K562 (cell line): ENCODE results near the gene PPTC7. TPM values are rescaled to one million over a fixed set of nuclear protein-coding genes. Genes with fewer than 3 reads are reported as not detected.

ENCODE experiments used
- CCAR2 ChIP-seq: fragments of 200-400 bp; formaldehyde crosslinking; IDR thresholded peaks from 2 replicates; pipeline ENCODE4 v1.6.1; 2017; ENCODE audit warnings: mild to moderate bottlenecking, low read depth, low read length
- CTCF ChIP-seq, 3 experiments: IDR thresholded peaks in 2 of 3; conservative IDR thresholded peaks in 1 of 3; 2 replicates each; pipeline ENCODE4 v1.5.1; 2011 to 2012; ENCODE audit warnings: low read length in 3 of 3, mild to moderate bottlenecking in 3 of 3, control low read depth in 2 of 3, improper control_type of control experiment in 1 of 3, inconsistent platforms in 1 of 3, low read depth in 1 of 3, mixed read lengths in 1 of 3, moderate library complexity in 1 of 3; ENCODE audit not compliant: insufficient read depth in 2 of 3
- MIER1 ChIP-seq: fragments of 450-650 bp; IDR thresholded peaks from 2 replicates; pipeline ENCODE4 v1.6.1; 2016; ENCODE audit warnings: antibody characterized with exemption, mild to moderate bottlenecking, low read depth
- MYBL2 ChIP-seq, 2 experiments: fragments of 450-650 bp in 1 of 2; sonication (generic) in 1 of 2; formaldehyde crosslinking in 1 of 2; IDR thresholded peaks; 2 replicates each; pipeline versions ENCODE4 v1.6.1 to v1.8.1; 2017 to 2022; ENCODE audit warnings: borderline replicate concordance in 1 of 2, inconsistent platforms in 1 of 2, low read depth in 1 of 2, mild to moderate bottlenecking in 1 of 2, missing genetic modification reagents in 1 of 2, moderate library complexity in 1 of 2
- PRMT5 ChIP-seq: sonication (generic); formaldehyde crosslinking; IDR thresholded peaks from 2 replicates; pipeline ENCODE4 v1.5.0; 2020; ENCODE audit warnings: missing genetic modification reagents
- SREBF1 ChIP-seq: fragments of 150-350 bp; IDR thresholded peaks from 2 replicates; pipeline ENCODE4 v1.6.1; 2014; ENCODE audit warnings: antibody characterized with exemption, low read depth, low read length, borderline replicate concordance
- TBP ChIP-seq: optimal IDR thresholded peaks from 2 replicates; pipeline ENCODE3; 2011; ENCODE audit warnings: low read depth, low read length, improper control_type of control experiment
- TGIF2 ChIP-seq: sonication (generic); formaldehyde crosslinking; IDR thresholded peaks from 2 replicates; pipeline ENCODE4 v1.8.1; 2022; ENCODE audit warnings: mild to moderate bottlenecking, missing genetic modification reagents, moderate library complexity
- ZNF431 ChIP-seq: sonication (generic); formaldehyde crosslinking; IDR thresholded peaks from 2 replicates; pipeline ENCODE4 v1.8.0; 2022; ENCODE audit warnings: mild to moderate bottlenecking, missing genetic modification reagents
- polyA plus RNA-seq, 8 experiments: library from polyadenylated mRNA; depleted of rRNA in 4 of 8; stranded (reverse) in 5 of 8; unstranded in 3 of 8; fragments of >200 nt; fragmentation: Nextera tagmentation in 2 of 8; fragmentation: Illumina TruSeq in 1 of 8; extraction: Ambion mirVana in 2 of 8; extraction: Trizol in 1 of 8; gene quantifications; 2 replicates each; pipeline versions ENCODE4 v1.2.1 to v1.2.3, GENCODE V29; 2011 to 2014; ENCODE audit warnings: inconsistent platforms in 1 of 8, missing spikeins in 1 of 8
- total RNA-seq, 7 experiments: library from RNA; depleted of rRNA in 6 of 7; stranded (reverse); fragments of >200 nt in 6 of 7; fragmentation: Illumina TruSeq in 2 of 7; extraction: Trizol in 2 of 7; gene quantifications; 2 replicates each; pipeline versions ENCODE4 v1.2.1 to v1.2.3, GENCODE V29; 2011 to 2021; ENCODE audit warnings: low replicate concordance in 1 of 7
- TF ChIP-seq, protein P1 (sequence below): fragments of 450-650 bp; IDR thresholded peaks from 2 replicates; pipeline ENCODE4 v1.6.1; 2016; ENCODE audit warnings: mild to moderate bottlenecking
- TF ChIP-seq, protein P2 (sequence below): fragments of 250-450 bp; sonication (Bioruptor Pico); IDR thresholded peaks from 2 replicates; pipeline ENCODE4 v1.8.0; 2022; ENCODE audit warnings: inconsistent platforms, mild to moderate bottlenecking, moderate library complexity, borderline replicate concordance
- TF ChIP-seq, protein P3 (sequence below): sonication (generic); formaldehyde crosslinking; IDR thresholded peaks from 2 replicates; pipeline ENCODE4 v1.8.1; 2022; ENCODE audit warnings: missing genetic modification reagents
- TF ChIP-seq, protein P4 (sequence below): sonication (generic); formaldehyde crosslinking; IDR thresholded peaks from 2 replicates; pipeline ENCODE4 v1.8.0; 2023; ENCODE audit warnings: mild to moderate bottlenecking, missing genetic modification reagents

Gene PPTC7
- total and polyA plus RNA-seq, 9 of the 15 experiments (the other 6 are each of a cell fraction or from before 2014, with no cell fraction given) = 2.6 to 23.1 (median 11.9) TPM

DNA sequence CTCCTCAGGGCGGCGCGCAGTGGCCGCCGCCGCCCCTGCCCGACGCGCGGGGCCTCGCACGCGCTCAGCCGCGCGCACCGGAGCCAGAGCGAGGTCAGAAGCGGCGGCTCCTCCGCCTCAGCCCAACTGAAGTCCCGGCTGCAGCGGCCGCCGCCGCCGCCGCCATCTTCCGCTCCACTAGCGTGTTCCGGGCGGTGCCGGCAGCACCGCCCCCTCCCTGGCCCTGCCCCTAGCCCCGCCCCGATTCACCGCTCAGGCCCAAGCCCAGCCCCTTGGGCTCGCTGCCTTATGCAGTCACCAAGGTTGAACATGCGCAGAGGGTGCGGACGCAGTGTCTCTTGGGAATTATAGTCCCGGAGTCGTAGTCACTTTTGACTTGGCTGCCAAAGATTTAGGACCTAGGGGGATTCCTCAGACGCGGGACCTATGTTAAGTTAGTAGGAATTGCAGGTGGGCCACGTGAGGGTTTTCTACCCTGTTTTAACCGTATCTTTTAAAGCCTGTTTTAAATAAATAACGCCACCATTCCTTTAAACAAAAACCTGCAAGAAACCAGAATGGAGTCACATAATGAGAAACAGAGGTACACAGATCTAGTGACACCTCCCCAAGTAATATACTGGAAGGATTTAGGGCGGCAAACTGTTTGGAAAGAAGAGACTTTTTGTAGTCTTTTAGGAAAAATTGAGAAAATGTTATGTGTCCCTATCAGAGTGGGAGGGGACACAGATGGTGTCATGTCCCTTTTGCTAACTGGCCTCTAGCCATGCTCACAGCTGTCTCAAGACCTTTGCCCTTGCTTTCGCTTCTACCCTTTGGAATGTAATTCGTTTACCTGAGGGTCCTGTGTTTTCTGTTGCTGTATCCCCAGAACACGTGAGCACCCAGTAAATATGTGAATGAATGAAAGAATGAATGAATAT is at the start of gene PPTC7 (continued):
- TF ChIP-seq, protein P1, sequence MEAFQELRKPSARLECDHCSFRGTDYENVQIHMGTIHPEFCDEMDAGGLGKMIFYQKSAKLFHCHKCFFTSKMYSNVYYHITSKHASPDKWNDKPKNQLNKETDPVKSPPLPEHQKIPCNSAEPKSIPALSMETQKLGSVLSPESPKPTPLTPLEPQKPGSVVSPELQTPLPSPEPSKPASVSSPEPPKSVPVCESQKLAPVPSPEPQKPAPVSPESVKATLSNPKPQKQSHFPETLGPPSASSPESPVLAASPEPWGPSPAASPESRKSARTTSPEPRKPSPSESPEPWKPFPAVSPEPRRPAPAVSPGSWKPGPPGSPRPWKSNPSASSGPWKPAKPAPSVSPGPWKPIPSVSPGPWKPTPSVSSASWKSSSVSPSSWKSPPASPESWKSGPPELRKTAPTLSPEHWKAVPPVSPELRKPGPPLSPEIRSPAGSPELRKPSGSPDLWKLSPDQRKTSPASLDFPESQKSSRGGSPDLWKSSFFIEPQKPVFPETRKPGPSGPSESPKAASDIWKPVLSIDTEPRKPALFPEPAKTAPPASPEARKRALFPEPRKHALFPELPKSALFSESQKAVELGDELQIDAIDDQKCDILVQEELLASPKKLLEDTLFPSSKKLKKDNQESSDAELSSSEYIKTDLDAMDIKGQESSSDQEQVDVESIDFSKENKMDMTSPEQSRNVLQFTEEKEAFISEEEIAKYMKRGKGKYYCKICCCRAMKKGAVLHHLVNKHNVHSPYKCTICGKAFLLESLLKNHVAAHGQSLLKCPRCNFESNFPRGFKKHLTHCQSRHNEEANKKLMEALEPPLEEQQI = no peak
- no peak for TF ChIP-seq TGIF2 (CRISPR knock-in tag)
- TF ChIP-seq, protein P2, sequence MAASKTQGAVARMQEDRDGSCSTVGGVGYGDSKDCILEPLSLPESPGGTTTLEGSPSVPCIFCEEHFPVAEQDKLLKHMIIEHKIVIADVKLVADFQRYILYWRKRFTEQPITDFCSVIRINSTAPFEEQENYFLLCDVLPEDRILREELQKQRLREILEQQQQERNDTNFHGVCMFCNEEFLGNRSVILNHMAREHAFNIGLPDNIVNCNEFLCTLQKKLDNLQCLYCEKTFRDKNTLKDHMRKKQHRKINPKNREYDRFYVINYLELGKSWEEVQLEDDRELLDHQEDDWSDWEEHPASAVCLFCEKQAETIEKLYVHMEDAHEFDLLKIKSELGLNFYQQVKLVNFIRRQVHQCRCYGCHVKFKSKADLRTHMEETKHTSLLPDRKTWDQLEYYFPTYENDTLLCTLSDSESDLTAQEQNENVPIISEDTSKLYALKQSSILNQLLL (CRISPR knock-in tag) = no peak
- TF ChIP-seq, protein P3, sequence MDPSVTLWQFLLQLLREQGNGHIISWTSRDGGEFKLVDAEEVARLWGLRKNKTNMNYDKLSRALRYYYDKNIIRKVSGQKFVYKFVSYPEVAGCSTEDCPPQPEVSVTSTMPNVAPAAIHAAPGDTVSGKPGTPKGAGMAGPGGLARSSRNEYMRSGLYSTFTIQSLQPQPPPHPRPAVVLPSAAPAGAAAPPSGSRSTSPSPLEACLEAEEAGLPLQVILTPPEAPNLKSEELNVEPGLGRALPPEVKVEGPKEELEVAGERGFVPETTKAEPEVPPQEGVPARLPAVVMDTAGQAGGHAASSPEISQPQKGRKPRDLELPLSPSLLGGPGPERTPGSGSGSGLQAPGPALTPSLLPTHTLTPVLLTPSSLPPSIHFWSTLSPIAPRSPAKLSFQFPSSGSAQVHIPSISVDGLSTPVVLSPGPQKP (CRISPR knock-in tag) = no peak
- TF ChIP-seq ZNF431 (CRISPR knock-in tag) = 0 out of 2 replicates have a peak, but pooled peaks have one; percentile 44
- no peak for TF ChIP-seq CTCF (IDR thresholded peaks at IDR 0.05 in 2 of 3, conservative IDR thresholded peaks at IDR 0.05 in 1 of 3; ENCODE audit: insufficient read depth in 2 of 3, low read depth in 1 of 3, low read length in 3 of 3)
- peak; percentile 68 for TF ChIP-seq TBP
- TF ChIP-seq PRMT5 (CRISPR knock-in tag) = no peak
- TF ChIP-seq, protein P4, sequence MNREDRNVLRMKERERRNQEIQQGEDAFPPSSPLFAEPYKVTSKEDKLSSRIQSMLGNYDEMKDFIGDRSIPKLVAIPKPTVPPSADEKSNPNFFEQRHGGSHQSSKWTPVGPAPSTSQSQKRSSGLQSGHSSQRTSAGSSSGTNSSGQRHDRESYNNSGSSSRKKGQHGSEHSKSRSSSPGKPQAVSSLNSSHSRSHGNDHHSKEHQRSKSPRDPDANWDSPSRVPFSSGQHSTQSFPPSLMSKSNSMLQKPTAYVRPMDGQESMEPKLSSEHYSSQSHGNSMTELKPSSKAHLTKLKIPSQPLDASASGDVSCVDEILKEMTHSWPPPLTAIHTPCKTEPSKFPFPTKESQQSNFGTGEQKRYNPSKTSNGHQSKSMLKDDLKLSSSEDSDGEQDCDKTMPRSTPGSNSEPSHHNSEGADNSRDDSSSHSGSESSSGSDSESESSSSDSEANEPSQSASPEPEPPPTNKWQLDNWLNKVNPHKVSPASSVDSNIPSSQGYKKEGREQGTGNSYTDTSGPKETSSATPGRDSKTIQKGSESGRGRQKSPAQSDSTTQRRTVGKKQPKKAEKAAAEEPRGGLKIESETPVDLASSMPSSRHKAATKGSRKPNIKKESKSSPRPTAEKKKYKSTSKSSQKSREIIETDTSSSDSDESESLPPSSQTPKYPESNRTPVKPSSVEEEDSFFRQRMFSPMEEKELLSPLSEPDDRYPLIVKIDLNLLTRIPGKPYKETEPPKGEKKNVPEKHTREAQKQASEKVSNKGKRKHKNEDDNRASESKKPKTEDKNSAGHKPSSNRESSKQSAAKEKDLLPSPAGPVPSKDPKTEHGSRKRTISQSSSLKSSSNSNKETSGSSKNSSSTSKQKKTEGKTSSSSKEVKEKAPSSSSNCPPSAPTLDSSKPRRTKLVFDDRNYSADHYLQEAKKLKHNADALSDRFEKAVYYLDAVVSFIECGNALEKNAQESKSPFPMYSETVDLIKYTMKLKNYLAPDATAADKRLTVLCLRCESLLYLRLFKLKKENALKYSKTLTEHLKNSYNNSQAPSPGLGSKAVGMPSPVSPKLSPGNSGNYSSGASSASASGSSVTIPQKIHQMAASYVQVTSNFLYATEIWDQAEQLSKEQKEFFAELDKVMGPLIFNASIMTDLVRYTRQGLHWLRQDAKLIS (CRISPR knock-in tag) = no peak
- no peak for TF ChIP-seq MYBL2 (IDR thresholded peaks at IDR 0.05; ENCODE audit: low read depth)
- TF ChIP-seq MYBL2 (CRISPR knock-in tag; IDR thresholded peaks at IDR 0.05; ENCODE audit: borderline replicate concordance) = no peak
- TF ChIP-seq MIER1 = no peak
- no peak for TF ChIP-seq SREBF1
- no peak for TF ChIP-seq CCAR2
